GM12872 (cell line): ENCODE measurements around the gene FRYL.

Experiments
- TF ChIP-seq, protein P1 (sequence below): IDR thresholded peaks from 3 replicates; pipeline ENCODE4 v1.5.1; 2011; ENCODE audit warnings: low read depth, mild to moderate bottlenecking, low read length, moderate library complexity; ENCODE audit not compliant: insufficient read depth

The FRYL gene

DNA sequence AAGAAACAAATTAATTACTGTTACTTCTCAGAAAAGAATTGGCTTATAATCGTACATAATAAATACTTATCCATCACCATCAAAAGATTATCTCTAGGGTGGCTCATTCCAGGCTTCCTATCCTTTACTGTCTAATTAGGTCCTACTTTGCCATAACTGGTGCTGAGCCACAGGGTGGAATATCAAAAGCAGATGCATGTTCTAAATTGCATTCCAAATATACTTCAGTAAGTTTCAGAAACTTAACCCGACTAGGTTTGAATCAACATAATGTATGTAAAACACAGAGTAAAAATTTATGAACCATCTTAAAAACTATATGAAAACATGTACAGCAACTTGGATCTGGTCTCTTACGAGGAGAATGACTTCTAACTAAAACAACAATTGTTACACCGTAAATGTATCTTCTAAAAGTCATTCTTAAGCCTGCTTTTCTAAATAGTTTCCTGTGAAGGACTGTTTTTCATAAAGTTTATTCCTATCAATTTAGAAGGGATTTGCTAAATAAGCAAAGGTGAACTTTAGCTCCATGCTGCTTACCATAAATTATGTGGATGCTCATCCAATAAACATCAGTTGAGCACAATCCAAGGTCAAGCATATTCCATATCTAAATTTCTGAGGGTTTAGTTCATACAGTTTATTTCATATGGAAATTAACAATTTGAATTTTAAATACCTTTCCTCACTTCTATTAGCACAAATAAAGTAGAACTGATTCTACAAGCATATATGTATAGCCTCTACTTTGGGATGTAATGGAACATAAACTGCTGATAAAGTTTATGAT, 276.6 kb downstream of the FRYL start:
- TF ChIP-seq, protein P1, sequence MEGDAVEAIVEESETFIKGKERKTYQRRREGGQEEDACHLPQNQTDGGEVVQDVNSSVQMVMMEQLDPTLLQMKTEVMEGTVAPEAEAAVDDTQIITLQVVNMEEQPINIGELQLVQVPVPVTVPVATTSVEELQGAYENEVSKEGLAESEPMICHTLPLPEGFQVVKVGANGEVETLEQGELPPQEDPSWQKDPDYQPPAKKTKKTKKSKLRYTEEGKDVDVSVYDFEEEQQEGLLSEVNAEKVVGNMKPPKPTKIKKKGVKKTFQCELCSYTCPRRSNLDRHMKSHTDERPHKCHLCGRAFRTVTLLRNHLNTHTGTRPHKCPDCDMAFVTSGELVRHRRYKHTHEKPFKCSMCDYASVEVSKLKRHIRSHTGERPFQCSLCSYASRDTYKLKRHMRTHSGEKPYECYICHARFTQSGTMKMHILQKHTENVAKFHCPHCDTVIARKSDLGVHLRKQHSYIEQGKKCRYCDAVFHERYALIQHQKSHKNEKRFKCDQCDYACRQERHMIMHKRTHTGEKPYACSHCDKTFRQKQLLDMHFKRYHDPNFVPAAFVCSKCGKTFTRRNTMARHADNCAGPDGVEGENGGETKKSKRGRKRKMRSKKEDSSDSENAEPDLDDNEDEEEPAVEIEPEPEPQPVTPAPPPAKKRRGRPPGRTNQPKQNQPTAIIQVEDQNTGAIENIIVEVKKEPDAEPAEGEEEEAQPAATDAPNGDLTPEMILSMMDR, result no peak

DNA sequence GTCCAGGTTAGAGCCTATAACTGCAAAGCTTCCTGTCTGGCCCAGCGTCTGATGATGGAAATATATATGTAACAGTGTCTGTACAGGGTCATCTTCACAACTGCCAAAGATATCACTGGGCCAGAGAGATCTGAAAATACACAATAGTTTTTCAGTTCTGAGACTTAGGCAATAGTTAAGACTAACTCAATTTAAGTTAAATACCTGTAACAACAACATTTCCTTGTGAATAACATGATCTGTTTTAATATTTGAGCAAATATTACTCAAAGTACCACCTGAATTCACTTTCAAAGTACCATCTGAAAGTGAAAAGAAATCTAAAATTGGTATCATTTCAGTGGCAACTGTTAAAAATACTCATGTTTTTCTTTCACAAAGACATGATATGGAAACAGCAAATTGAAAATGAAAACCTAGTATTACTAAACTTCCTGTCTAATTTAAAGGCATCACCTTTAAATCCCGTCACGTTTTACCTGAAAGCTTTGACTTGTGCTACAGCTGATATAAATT, 280.5 kb downstream of the FRYL start:
- TF ChIP-seq, protein P1, result no peak

GRCh38 chr4:48498895-48499294, 281.2 kb downstream of the FRYL start:
- TF ChIP-seq, protein P1, result no peak

DNA sequence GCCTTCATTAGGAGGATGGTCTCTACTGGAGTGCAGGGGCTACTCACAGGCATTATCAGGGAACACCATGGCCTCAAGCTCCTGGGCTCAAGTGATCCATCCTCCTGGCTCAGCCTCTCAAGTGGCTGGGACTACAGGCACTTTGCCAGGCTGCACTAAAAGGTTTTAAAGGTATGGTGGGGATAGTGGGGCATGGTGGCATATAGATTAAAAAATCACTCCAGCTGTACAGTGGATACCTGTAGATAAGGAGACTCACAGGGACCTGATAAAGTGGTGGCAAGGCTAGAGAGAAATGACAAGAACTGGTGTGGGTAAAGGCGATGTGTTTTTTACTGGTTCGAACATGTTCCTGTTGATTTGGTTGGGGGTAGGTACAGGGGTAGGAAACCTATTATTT, 284.1 kb downstream of the FRYL start:
- TF ChIP-seq, protein P1, result no peak

- TF ChIP-seq, protein P1, result no peak
These were observed 286.5 kb downstream of the FRYL start for GRCh38 chr4:48493452-48494100.

DNA sequence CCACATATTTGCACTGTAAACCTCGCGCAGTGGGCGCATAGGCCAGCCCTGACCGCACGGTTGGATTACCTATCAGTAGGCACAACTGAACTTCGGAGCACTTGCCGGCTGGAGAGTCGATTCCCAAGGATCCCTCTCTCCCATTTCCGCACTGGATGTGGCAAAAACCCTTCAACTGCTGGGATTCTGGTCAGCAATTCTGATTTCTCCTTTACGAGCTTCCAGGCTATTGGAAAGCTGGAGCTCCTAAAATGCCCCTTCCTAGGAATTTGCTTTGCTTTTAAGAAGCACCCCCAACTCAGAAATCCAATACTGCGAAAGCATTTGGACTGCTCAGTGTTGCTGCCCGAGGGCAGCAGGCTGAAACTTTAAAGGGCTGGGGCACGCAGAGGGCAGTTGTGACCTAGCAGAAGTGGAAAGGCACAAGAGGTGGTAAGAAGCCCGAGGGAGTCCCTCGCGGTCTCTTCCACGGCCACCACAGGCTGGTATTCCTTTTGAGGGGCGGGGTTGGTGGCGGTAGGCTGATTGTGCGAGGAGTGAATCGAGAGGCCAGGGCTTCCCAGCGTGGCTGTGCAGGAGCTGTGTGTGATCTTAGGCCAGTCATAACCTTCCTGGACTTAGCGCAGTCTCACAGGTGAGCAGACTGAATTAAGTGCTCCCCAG, 288.4 kb downstream of the FRYL start:
- TF ChIP-seq, protein P1, result no peak

GRCh38 chr4:48490680-48491513, 289.2 kb downstream of the FRYL start:
- TF ChIP-seq, protein P1, result no peak
